Measurements from ENCODE around the gene KCNJ18. TPM values are rescaled to one million over a fixed set of nuclear protein-coding genes. Genes with fewer than 3 reads are reported as not detected.
"Not testable (repeated sequence)": the region's sequence is repeated elsewhere in the genome, so short reads cannot be mapped to it uniquely, and the experiment has no call there.

Gene KCNJ18
- total RNA-seq, 1 experiment from 2014 or later: not detected

- BruUV-seq (replicated peaks); H3K27me3 Mint-ChIP-seq (ENCODE audit: unreplicated experiment); H3K27ac Mint-ChIP-seq (ENCODE audit: unreplicated experiment); H3K4me1 Mint-ChIP-seq (ENCODE audit: low read depth, unreplicated experiment); DNase-seq; intact Hi-C loops (cut with micrococcal nuclease; ENCODE audit: unreplicated experiment); H3K36me3 Mint-ChIP-seq (ENCODE audit: insufficient read depth, unreplicated experiment); CTCF ChIA-PET; H3K9me3 Mint-ChIP-seq (ENCODE audit: low read depth, unreplicated experiment); H3K4me3 Mint-ChIP-seq (ENCODE audit: low read depth, unreplicated experiment): not testable (repeated sequence)
Measured at GRCh38 chr17:21698437-21699075, 6.2 kb downstream of the KCNJ18 start.

- H3K4me1 Mint-ChIP-seq (ENCODE audit: low read depth, unreplicated experiment); BruUV-seq (replicated peaks); H3K36me3 Mint-ChIP-seq (ENCODE audit: insufficient read depth, unreplicated experiment); DNase-seq; H3K27me3 Mint-ChIP-seq (ENCODE audit: unreplicated experiment); H3K27ac Mint-ChIP-seq (ENCODE audit: unreplicated experiment); intact Hi-C loops (cut with micrococcal nuclease; ENCODE audit: unreplicated experiment); H3K4me3 Mint-ChIP-seq (ENCODE audit: low read depth, unreplicated experiment); H3K9me3 Mint-ChIP-seq (ENCODE audit: low read depth, unreplicated experiment); CTCF ChIA-PET: not testable (repeated sequence)
Measured at GRCh38 chr17:21699124-21699523, 6.8 kb downstream of the KCNJ18 start.

GRCh38 chr17:21699573-21700236 is 7.4 kb downstream of the KCNJ18 start:
- H3K36me3 Mint-ChIP-seq (ENCODE audit: insufficient read depth, unreplicated experiment); H3K4me3 Mint-ChIP-seq (ENCODE audit: low read depth, unreplicated experiment); BruUV-seq (replicated peaks); CTCF ChIA-PET; intact Hi-C loops (cut with micrococcal nuclease; ENCODE audit: unreplicated experiment); DNase-seq; H3K9me3 Mint-ChIP-seq (ENCODE audit: low read depth, unreplicated experiment); H3K4me1 Mint-ChIP-seq (ENCODE audit: low read depth, unreplicated experiment); H3K27ac Mint-ChIP-seq (ENCODE audit: unreplicated experiment); H3K27me3 Mint-ChIP-seq (ENCODE audit: unreplicated experiment): not testable (repeated sequence)

DNA sequence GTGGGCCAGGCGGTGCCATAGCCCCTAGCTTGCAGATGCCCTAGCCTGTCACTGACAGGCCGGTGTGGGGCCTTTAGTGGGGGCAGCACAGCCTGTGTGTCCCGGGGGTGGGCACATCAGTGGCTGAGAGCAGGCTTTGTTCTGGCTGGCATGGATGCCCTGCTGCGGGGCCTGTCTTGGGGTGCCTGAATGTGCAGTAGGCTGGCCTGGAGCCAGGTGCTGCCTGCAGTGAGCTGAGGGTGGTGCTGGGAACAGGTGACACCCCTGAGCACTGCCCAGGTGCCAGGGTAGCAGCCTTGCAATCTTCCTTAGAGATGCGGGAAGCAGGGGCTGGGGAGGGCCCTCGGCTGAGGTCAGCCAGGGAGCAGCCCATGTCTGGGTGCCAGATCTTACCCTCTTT is 8.8 kb downstream of the KCNJ18 start:
- CTCF ChIA-PET; BruUV-seq (replicated peaks); H3K4me3 Mint-ChIP-seq (ENCODE audit: low read depth, unreplicated experiment); H3K9me3 Mint-ChIP-seq (ENCODE audit: low read depth, unreplicated experiment); H3K36me3 Mint-ChIP-seq (ENCODE audit: insufficient read depth, unreplicated experiment); H3K4me1 Mint-ChIP-seq (ENCODE audit: low read depth, unreplicated experiment); H3K27ac Mint-ChIP-seq (ENCODE audit: unreplicated experiment); H3K27me3 Mint-ChIP-seq (ENCODE audit: unreplicated experiment); DNase-seq; intact Hi-C loops (cut with micrococcal nuclease; ENCODE audit: unreplicated experiment): not testable (repeated sequence)

- H3K4me3 Mint-ChIP-seq (ENCODE audit: low read depth, unreplicated experiment); intact Hi-C loops (cut with micrococcal nuclease; ENCODE audit: unreplicated experiment); H3K36me3 Mint-ChIP-seq (ENCODE audit: insufficient read depth, unreplicated experiment); CTCF ChIA-PET; H3K4me1 Mint-ChIP-seq (ENCODE audit: low read depth, unreplicated experiment); H3K27ac Mint-ChIP-seq (ENCODE audit: unreplicated experiment); BruUV-seq (replicated peaks); DNase-seq; H3K9me3 Mint-ChIP-seq (ENCODE audit: low read depth, unreplicated experiment); H3K27me3 Mint-ChIP-seq (ENCODE audit: unreplicated experiment): not testable (repeated sequence)
Measured at GRCh38 chr17:21702029-21702428, 9.7 kb downstream of the KCNJ18 start.

DNA sequence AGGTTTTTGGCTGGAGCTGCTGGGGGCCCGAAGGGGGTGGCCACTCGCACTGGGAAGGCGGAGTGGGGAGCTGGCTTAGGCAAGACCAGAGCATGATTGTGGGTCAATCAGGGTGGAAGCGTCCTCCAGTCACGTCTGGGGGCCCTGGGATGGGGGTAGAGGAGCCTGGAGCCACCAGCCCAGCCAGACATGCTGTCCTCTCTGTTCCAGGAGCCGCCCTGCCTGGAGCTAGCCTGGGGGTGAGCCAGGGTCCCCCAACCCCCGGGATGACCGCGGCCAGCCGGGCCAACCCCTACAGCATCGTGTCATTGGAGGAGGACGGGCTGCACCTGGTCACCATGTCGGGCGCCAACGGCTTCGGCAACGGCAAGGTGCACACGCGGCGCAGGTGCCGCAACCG is 10.2 kb downstream of the KCNJ18 start:
- H3K9me3 Mint-ChIP-seq (ENCODE audit: low read depth, unreplicated experiment); CTCF ChIA-PET; H3K4me3 Mint-ChIP-seq (ENCODE audit: low read depth, unreplicated experiment); DNase-seq; H3K4me1 Mint-ChIP-seq (ENCODE audit: low read depth, unreplicated experiment); intact Hi-C loops (cut with micrococcal nuclease; ENCODE audit: unreplicated experiment); BruUV-seq (replicated peaks); H3K27me3 Mint-ChIP-seq (ENCODE audit: unreplicated experiment); H3K27ac Mint-ChIP-seq (ENCODE audit: unreplicated experiment); H3K36me3 Mint-ChIP-seq (ENCODE audit: insufficient read depth, unreplicated experiment): not testable (repeated sequence)

DNA sequence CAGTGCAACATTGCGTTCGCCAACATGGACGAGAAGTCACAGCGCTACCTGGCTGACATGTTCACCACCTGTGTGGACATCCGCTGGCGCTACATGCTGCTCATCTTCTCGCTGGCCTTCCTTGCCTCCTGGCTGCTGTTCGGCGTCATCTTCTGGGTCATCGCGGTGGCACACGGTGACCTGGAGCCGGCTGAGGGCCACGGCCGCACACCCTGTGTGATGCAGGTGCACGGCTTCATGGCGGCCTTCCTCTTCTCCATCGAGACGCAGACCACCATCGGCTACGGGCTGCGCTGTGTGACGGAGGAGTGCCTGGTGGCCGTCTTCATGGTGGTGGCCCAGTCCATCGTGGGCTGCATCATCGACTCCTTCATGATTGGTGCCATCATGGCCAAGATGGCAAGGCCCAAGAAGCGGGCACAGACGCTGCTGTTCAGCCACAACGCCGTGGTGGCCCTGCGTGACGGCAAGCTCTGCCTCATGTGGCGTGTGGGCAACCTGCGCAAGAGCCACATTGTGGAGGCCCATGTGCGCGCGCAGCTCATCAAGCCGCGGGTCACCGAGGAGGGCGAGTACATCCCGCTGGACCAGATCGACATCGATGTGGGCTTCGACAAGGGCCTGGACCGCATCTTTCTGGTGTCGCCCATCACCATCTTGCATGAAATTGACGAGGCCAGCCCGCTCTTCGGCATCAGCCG is 10.8 kb downstream of the KCNJ18 start:
- H3K4me3 Mint-ChIP-seq (ENCODE audit: low read depth, unreplicated experiment); H3K27ac Mint-ChIP-seq (ENCODE audit: unreplicated experiment); H3K4me1 Mint-ChIP-seq (ENCODE audit: low read depth, unreplicated experiment); H3K36me3 Mint-ChIP-seq (ENCODE audit: insufficient read depth, unreplicated experiment); H3K9me3 Mint-ChIP-seq (ENCODE audit: low read depth, unreplicated experiment); BruUV-seq (replicated peaks); intact Hi-C loops (cut with micrococcal nuclease; ENCODE audit: unreplicated experiment); CTCF ChIA-PET; H3K27me3 Mint-ChIP-seq (ENCODE audit: unreplicated experiment); DNase-seq: not testable (repeated sequence)

- H3K36me3 Mint-ChIP-seq (ENCODE audit: insufficient read depth, unreplicated experiment); H3K27me3 Mint-ChIP-seq (ENCODE audit: unreplicated experiment); H3K4me3 Mint-ChIP-seq (ENCODE audit: low read depth, unreplicated experiment); H3K4me1 Mint-ChIP-seq (ENCODE audit: low read depth, unreplicated experiment); H3K9me3 Mint-ChIP-seq (ENCODE audit: low read depth, unreplicated experiment); BruUV-seq (replicated peaks); DNase-seq; H3K27ac Mint-ChIP-seq (ENCODE audit: unreplicated experiment); CTCF ChIA-PET; intact Hi-C loops (cut with micrococcal nuclease; ENCODE audit: unreplicated experiment): not testable (repeated sequence)
Measured at GRCh38 chr17:21703891-21704872, 11.9 kb downstream of the KCNJ18 start.

All from Calu3 (cell line).